Measurements from ENCODE around the gene CA10.

CA10 gene

DNA sequence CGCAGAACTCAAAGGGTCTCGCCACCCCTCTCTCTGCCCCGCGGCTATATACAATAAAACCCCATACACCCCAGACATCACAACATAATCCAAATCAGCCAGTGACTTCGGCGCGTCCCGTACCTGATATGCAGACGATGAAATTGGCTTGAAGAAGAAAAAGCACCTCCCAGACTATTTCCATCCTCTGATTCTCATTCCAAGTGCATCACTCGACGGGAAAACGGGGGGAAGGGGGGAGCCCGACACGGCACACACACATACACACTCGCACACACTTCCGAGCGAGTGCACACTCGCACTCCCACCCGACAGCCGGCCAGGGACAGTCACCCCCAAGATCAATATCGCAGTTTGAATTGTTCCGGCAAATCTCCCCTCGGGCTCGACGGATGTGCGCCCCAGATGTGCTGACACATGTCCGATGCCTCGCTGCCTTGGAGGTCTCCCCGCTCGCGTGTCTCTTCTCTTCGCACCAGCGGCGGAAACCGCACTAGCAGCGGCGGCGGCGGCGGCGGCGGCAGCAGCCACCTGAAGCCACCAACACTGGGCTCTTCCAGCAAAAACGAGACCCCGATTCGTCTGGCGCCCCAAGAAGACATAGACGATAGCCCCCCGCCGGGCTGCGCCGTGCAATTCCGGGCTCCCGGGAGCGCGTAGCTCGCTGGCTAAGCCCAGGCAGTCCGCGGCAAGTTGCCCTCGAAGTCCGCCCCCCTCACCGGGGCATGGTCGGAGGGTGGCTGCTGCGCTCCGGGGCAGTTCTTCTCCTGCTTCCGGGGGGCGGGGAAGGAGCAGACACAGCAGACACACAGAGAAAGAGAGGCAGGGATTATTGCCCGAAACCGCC, 688 bp downstream of the CA10 start:
- Histone ChIP-seq H3K27me3 (ENCODE audit: insufficient read depth, low read depth, severe bottlenecking) (no peaks in the 10 kb centered on the region), H3K9me3 (ENCODE audit: severe bottlenecking) (no peaks in the 10 kb centered on the region), H3K27ac (peak overlapping the region; percentile 23; the same call in 1 of the 2 replicates), H3K4me3 (ENCODE audit: low read depth, low read length) (peak overlapping the region; percentile 58), H3K36me3 (no peaks in the 10 kb centered on the region; the same call in 1 of the 2 replicates)
- peak; percentile 63 for DNase-seq
- TF ChIP-seq, protein P1, sequence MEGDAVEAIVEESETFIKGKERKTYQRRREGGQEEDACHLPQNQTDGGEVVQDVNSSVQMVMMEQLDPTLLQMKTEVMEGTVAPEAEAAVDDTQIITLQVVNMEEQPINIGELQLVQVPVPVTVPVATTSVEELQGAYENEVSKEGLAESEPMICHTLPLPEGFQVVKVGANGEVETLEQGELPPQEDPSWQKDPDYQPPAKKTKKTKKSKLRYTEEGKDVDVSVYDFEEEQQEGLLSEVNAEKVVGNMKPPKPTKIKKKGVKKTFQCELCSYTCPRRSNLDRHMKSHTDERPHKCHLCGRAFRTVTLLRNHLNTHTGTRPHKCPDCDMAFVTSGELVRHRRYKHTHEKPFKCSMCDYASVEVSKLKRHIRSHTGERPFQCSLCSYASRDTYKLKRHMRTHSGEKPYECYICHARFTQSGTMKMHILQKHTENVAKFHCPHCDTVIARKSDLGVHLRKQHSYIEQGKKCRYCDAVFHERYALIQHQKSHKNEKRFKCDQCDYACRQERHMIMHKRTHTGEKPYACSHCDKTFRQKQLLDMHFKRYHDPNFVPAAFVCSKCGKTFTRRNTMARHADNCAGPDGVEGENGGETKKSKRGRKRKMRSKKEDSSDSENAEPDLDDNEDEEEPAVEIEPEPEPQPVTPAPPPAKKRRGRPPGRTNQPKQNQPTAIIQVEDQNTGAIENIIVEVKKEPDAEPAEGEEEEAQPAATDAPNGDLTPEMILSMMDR (IDR thresholded peaks at IDR 0.05; ENCODE audit: low read depth, low read length) = no peak

DNA sequence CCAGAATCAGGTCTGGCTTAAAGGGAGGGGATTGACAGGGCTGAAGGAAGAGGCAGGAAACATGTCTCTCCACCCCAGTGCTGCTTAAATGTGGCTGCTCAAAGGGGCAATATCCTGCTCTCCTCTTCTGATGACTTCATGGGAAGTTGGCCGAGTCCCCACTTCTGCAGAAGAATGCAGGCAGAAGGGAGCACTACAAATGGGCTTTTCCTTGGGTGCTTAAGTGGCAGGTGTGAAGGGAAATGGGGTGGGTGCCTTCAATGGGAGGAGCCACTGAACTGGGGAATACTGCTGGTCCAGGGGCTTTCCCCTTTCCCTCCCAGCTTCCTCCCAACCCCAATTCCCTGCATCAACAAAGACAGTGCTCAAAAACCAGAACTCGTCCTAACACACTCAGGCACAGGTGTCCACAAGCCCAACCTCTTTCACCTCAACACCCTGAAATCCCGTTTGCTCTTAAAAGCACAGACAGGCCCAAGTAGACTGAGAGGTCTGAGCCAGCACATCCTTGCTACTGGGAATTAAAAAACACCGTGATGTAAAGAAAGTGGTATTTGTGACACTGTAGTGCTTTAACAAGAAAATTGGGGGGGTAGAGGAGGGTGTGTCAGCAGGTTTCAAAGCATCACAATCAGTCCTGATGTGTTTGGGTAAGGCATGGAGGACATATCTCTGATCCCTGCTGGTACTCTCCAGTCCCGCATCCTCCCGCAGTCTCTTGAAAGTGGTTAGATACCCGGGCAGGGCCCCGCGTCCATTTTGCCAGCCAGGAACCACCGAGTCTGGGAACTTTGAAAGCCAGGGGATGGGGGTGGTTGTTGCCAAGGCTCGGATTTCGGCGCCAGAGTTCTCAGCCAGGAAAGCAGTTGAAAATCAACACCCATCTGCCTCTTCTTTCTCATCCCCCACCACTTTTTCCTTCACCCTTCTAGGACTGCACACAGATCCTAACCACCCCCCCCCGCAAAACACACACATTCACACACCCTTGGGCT, 1.6 kb downstream of the CA10 start:
- no peaks in the 10 kb centered on the region for H3K27me3 ChIP-seq (ENCODE audit: insufficient read depth, low read depth, severe bottlenecking)
- no peak overlapping the region for H3K4me3 ChIP-seq (ENCODE audit: low read depth, low read length)
- no peak for DNase-seq
- H3K36me3 ChIP-seq = no peaks in the 10 kb centered on the region; the same call in 1 of the 2 replicates
- H3K9me3 ChIP-seq (ENCODE audit: severe bottlenecking) = no peaks in the 10 kb centered on the region
- TF ChIP-seq, protein P1 (IDR thresholded peaks at IDR 0.05; ENCODE audit: low read depth, low read length) = no peak
- no peak overlapping the region for H3K27ac ChIP-seq

DNA sequence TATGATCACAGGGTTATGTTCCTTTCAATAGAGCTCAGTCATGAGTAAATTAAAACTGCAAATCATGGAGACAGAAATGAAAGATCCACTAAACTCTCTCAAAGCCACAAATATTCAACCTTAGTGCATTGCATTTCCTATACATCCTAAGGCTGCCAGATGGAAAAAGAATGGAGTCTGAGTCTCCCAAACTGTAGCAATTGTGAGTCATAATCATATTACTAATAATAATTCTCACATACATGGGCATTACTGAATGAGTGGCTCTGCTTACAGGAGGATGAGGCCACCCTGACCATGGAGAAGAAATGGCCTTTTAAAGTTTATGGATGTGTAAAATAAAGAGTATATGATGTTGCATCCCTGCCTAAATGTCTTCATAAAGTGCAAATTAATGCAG, 3.2 kb downstream of the CA10 start:
- no peak for DNase-seq
- TF ChIP-seq, protein P1 (IDR thresholded peaks at IDR 0.05; ENCODE audit: low read depth, low read length) = no peak
- Histone ChIP-seq H3K36me3 (no peaks in the 10 kb centered on the region; the same call in 1 of the 2 replicates), H3K27me3 (ENCODE audit: insufficient read depth, low read depth, severe bottlenecking) (no peaks in the 10 kb centered on the region), H3K27ac (no peak overlapping the region), H3K4me3 (ENCODE audit: low read depth, low read length) (no peak overlapping the region), H3K9me3 (ENCODE audit: severe bottlenecking) (no peaks in the 10 kb centered on the region)

DNA sequence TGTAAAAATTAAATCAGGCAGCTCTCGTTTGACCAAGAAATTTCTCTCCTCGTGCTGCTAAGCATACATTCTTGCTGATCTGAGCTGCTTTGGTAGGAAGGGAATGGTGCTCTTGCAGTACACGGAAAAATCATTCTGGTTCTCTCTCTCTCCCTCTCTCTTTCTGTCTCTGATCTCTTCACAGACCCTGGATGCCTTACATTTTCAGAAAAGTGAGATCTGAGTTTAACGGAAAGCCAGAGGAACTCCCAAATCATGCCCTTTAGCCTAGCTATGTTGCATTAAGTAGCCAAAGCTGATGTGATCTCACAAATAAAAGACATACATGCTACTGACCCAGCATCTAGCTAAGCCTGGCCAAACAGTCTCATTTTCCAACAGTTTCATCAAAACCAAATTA, 4.0 kb downstream of the CA10 start:
- Histone ChIP-seq H3K4me3 (ENCODE audit: low read depth, low read length) (no peak overlapping the region), H3K9me3 (ENCODE audit: severe bottlenecking) (no peaks in the 10 kb centered on the region)
- TF ChIP-seq, protein P1 (IDR thresholded peaks at IDR 0.05; ENCODE audit: low read depth, low read length) = no peak

DNA sequence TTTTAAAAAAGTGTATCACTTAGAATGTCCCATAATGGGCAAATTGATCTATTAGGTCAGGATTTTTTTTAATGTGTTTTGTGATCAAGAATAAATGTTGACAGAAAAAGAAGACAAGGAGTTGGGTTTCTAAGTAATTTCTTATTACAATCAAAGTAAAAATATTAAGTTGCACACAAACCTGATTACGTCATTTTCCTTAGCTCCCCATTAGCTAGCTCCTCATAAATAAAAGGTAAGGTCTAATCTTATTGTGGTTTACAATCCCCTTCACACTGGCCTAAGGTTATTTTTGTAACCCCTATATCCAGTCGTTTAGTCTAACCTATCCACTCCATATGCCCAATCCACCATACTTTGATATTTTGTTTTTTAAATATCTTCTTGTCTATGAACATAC, 7.6 kb downstream of the CA10 start:
- Histone ChIP-seq H3K4me3 (ENCODE audit: low read depth, low read length) (no peak overlapping the region), H3K27me3 (ENCODE audit: insufficient read depth, low read depth, severe bottlenecking) (no peaks in the 10 kb centered on the region), H3K9me3 (ENCODE audit: severe bottlenecking) (no peaks in the 10 kb centered on the region), H3K36me3 (no peaks in the 10 kb centered on the region), H3K27ac (no peak overlapping the region)
- TF ChIP-seq, protein P1 (IDR thresholded peaks at IDR 0.05; ENCODE audit: low read depth, low read length) = no peak
- no peak for DNase-seq

More for the DNA sequence above, 4.0 kb downstream of the CA10 start:
- H3K36me3 ChIP-seq = no peaks in the 10 kb centered on the region; the same call in 1 of the 2 replicates
- H3K27ac ChIP-seq = no peak overlapping the region
- no peak for DNase-seq
- no peaks in the 10 kb centered on the region for H3K27me3 ChIP-seq (ENCODE audit: insufficient read depth, low read depth, severe bottlenecking)

All from WERI-Rb-1 (cell line).